GM23248 (cell line): ENCODE results near the gene PEMT.

Experiments
- EZH2 ChIP-seq: fragments of 200-600 bp; sonication (generic); IDR thresholded peaks from 2 replicates; pipeline ENCODE4 v1.6.1; 2018; ENCODE audit warnings: antibody characterized with exemption, mild to moderate bottlenecking; ENCODE audit not compliant: insufficient read depth, poor library complexity, severe bottlenecking
- EZH2phosphoT487 ChIP-seq: fragments of 200-600 bp; sonication (generic); IDR thresholded peaks from 2 replicates; pipeline ENCODE4 v1.6.1; 2018; ENCODE audit warnings: antibody characterized with exemption, moderate library complexity, mild to moderate bottlenecking, low read depth; ENCODE audit not compliant: insufficient read depth

GRCh38 chr17:17555906-17556305 is 35.6 kb downstream of the PEMT start:
- TF ChIP-seq EZH2: no peak
- TF ChIP-seq EZH2phosphoT487: no peak
